ENCODE data around the gene ZC3H8.
A peak's percentile ranks its signal among the peaks of the same experiment; 100 is the strongest.
"Not testable (repeated sequence)": the region's sequence is repeated elsewhere in the genome, so short reads cannot be mapped to it uniquely, and the experiment has no call there.

Gene ZC3H8

GRCh38 chr2:112259509-112260294, 4.9 kb upstream of the ZC3H8 start:
- DNase-seq, result peak; percentile 80

DNA sequence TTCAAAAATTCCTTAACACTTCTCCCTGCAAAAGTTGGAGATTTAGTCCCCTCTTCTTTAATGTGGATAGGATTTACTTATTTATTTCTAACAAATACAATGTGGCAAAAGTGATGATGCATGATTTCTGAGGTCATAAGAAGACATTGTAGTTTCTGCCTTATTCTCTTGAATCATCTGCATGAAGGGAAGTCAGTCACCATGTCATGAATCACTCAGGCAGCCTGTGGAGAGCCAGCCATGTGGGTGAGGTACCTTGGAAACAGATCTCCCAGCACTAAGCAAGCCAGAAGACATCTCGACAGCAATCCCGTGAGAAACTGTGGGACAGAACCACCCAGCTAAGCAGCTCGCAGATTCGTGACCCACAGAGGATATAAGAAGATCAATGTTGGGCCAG, 2.7 kb upstream of the ZC3H8 start:
- no peak for DNase-seq

GRCh38 chr2:112256654-112257053, 1.8 kb upstream of the ZC3H8 start:
- DNase-seq, result no peak

- no peak for DNase-seq
These were observed 1.0 kb upstream of the ZC3H8 start for GRCh38 chr2:112255875-112256274.

- no peak for DNase-seq
These were observed 1.5 kb downstream of the ZC3H8 start for GRCh38 chr2:112253261-112253815.

GRCh38 chr2:112251271-112251670, 3.6 kb downstream of the ZC3H8 start:
- no peak for DNase-seq

GRCh38 chr2:112244854-112245253, 10.0 kb downstream of the ZC3H8 start:
- no peak for DNase-seq

DNA sequence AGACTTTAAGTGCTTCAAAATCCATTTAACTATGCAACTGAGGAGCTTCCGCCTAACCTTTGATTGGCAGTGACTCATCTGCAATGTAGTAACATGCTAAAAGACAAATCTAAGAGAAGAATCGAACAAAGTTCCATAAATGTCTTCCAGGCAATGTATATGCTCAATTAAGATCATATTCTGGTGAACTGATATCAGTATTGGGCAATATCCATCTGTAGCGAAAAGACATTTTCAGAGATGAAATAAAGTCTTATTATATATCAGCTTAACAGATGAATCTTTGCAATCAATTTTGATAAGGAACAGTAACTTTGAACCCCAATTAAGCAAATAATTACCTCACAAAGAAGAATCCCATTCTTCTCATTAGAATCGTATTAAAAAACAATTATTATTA, 11.6 kb downstream of the ZC3H8 start:
- DNase-seq, result no peak

DNA sequence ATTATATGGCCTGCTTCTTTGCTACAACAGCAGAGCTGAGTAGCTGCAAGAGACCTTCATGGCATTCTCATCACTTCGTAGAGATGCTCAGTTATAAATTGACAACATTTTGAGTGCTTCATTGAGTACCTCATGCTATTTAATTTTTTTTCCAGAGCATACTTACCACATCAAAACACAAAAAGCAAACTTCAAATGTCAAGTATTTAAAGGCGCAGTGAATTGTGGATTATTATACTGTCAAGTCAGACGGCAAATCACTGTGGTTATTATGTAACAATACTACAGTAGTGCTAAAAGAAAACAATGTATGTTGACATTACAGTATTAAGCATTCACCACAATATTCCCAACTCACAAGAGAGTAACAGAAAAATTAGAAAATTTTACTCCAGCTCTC, 12.5 kb downstream of the ZC3H8 start:
- no peak for DNase-seq

GRCh38 chr2:112239862-112240261, 15.0 kb downstream of the ZC3H8 start:
- no peak for DNase-seq

GRCh38 chr2:112230371-112230770, 24.5 kb downstream of the ZC3H8 start:
- DNase-seq, result no peak

- no peak for DNase-seq
These were observed 25.5 kb downstream of the ZC3H8 start for GRCh38 chr2:112229348-112229747.

- DNase-seq, result no peak
These were observed 34.0 kb downstream of the ZC3H8 start for GRCh38 chr2:112220831-112221230.

DNA sequence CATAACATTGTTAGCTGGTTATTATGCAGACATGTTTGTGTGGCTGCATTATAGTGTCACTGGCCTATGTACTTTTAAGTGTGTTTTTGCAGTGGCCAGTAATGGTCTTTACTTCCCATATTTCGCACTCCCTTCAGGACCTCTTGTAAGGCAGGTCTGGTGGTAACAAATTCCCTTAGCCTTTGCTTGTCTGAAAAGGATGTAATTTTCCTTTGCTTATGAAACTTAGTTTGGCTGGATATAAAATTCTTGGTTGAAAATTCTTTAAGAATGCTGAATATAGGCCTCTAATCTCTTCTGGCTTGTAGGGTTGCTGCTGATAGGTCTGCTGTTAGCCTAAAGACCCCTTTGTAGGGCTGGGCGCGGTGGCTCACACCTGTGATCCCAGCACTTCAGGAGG, 34.7 kb downstream of the ZC3H8 start:
- no peak for DNase-seq

DNA sequence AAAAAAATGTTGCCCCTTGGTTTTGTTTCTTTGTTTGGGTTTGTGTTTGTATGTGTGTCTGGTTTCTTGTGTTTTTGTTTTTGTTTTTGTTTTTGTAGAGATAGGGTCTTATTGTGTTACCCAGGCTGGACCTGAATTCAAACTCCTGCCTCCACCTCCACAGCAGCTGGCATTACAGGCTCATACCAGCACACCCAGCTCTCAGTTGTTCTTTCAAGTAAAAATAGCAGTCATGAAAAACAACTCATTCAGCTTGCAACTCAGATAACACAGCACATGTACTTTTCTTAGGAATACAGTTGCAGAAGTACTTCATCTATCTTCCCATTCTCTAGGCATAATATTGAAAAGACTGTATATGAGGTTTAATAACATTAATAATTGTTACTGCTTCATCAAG, 37.0 kb downstream of the ZC3H8 start:
- no peak for DNase-seq

- DNase-seq, result no peak
These were observed 38.7 kb downstream of the ZC3H8 start for GRCh38 chr2:112216167-112216566.

DNA sequence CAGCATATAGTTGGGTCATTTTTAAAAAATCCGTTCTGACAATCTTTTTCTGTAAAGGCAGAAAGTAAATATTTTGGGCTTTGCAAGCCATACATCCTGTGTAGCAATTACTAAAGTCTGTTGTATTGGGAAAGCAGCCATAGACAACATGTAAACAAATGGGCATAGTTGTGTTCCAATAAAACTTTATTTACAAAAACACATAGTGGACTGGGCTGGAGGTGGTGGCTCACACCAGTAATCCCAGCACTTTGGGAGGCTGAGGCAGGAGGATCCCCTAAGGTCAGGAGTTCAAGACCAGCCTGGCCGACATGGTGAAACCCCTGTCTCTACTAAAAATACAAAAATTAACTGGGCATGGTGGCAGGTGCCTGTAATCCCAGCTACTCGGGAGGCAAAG, 46.9 kb downstream of the ZC3H8 start:
- DNase-seq, result not testable (repeated sequence)

GRCh38 chr2:112204411-112204810, 50.4 kb downstream of the ZC3H8 start:
- no peak for DNase-seq

DNA sequence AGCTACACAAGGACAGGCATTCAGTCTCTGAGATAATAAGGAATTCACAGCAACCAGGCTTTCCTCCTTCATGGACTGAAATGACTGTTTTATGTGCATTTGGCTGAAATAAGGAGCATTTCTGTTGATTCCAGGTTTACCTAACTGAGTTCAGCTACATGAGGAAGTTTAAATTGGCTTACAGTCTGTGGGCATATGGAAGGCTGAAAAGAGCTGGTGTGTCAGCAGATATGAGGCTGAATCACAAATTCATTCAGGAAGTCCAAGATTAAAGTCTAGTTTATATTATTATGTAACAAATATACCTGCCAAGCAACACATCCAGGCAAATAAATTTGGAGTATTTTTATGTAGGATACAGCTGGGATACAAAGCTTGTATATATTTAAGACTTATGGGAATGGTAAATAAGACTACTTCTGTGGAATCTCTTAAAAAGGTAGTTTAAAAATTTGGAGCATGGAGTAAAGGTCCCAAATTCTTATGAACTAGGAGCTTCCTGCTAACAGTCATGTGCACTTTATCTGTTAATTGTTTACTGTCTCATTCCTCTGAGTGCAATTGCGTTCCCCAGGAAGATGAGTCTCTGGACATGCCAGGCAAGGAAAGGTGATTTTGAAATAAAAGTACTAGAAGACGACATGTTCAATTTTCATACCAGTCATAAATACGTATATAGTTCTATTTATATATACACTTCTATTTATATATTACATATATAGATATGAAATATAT, 53.0 kb downstream of the ZC3H8 start:
- DNase-seq, result no peak

DNA sequence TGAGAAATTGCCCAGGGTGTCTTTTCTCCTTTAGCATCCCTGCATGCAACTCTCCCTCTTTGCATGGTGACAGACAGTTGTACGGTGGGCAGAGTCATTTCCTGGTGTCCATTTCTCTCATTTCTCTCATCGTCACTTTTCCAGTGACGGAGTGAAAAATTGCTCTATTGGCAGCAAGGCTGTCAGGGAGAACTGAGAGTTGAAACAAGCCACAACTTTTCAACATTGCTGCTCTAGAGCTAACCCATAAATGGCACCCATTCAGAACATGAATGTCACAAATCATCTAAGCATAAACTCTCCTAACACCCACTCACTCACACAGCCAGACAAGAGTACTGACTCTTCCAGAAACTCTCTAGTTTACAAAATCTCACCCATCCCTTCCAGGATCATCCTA, 55.7 kb downstream of the ZC3H8 start:
- no peak for DNase-seq

- no peak for DNase-seq
These were observed 56.1 kb downstream of the ZC3H8 start for GRCh38 chr2:112198780-112199179.

DNA sequence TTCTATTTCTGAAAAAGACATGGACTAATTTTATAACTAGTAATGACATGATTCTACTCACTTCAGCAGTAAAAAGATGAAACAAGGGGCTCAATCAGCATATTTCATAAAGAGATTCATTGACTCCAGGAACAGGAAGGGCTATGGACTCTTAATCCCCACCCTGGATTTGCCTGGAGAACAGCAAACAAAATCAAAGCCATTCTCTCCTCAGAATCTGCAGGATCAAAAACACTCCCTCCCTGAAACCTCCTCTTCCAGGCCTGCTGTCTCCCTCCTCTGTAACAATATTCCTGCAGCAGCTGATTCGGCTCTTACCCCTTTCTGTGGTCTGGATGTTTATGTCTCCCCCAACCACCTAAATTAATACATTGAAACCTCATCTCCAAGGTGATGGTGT, 57.0 kb downstream of the ZC3H8 start:
- DNase-seq, result no peak

DNA sequence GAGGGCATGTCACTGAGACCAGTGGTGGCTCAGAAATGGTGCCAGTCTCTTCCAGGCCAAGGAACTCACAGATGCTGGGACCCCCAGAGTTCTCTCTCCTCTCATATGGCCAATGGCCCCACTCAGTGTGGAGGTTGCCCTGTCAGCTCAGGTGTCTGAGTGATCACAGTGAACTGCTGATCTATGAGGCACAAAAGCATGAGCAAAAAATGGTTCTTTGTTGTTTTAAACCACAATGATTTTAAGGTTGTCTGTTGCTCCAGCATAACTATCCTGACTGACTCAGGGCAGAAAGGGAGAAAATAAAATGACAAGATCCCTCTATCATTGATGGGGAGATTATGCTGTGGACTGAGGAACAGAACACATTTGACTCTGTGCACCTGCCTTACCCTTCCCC, 58.9 kb downstream of the ZC3H8 start:
- DNase-seq, result no peak

- DNase-seq, result no peak
These were observed 59.6 kb downstream of the ZC3H8 start for GRCh38 chr2:112195167-112195766.
